NB4 (cell line): Measurements from ENCODE around the gene SMC6.

Source experiments
- DNase-seq: peaks from one replicate; pipeline ENCODE4 v3.0.0; 2010; ENCODE audit warnings: low read depth
- H3K4me3 ChIP-seq: one replicate; pipeline ENCODE4 v1.5.1; 2011; ENCODE audit warnings: mild to moderate bottlenecking, low read depth, low read length, moderate library complexity
- CTCF ChIP-seq: IDR thresholded peaks from one replicate; pipeline ENCODE4 v1.5.1; 2012; ENCODE audit warnings: low read depth, low read length
- MAX ChIP-seq: IDR thresholded peaks from 2 replicates; pipeline ENCODE4 v1.6.1; 2011; ENCODE audit warnings: low read depth, low read length
- MYC ChIP-seq: IDR thresholded peaks from 2 replicates; pipeline ENCODE4 v1.6.1; 2011; ENCODE audit warnings: low read depth, low read length
- POLR2A ChIP-seq: IDR thresholded peaks from 2 replicates; pipeline ENCODE4 v1.6.1; 2011; ENCODE audit warnings: mild to moderate bottlenecking; ENCODE audit not compliant: insufficient read length; ENCODE audit errors: extremely low read depth

SMC6 gene

GRCh38 chr2:17637131-17637906 lies 116.3 kb downstream of the SMC6 start:
- no peak overlapping the region for H3K4me3 ChIP-seq
- DNase-seq: no peak
- TF ChIP-seq MYC: no peak

GRCh38 chr2:17636257-17636656 lies 117.4 kb downstream of the SMC6 start:
- DNase-seq: no peak
- TF ChIP-seq POLR2A (no peak), MAX (no peak), MYC (no peak), CTCF (no peak)
- H3K4me3 ChIP-seq: no peak overlapping the region

- no peak for TF ChIP-seq MAX
- TF ChIP-seq CTCF: no peak
- no peak for TF ChIP-seq POLR2A
- TF ChIP-seq MYC: no peak
- no peak for DNase-seq
- no peak overlapping the region for H3K4me3 ChIP-seq
Observed at GRCh38 chr2:17634997-17635396, 118.6 kb downstream of the SMC6 start.

GRCh38 chr2:17630089-17630488 lies 123.5 kb downstream of the SMC6 start:
- H3K4me3 ChIP-seq: no peak overlapping the region
- no peak for DNase-seq
- no peak for TF ChIP-seq MAX
- TF ChIP-seq POLR2A: no peak
- no peak for TF ChIP-seq CTCF
- no peak for TF ChIP-seq MYC

GRCh38 chr2:17628349-17629261 lies 125.0 kb downstream of the SMC6 start:
- no peak for DNase-seq
- TF ChIP-seq POLR2A: no peak
- TF ChIP-seq MAX: no peak
- TF ChIP-seq CTCF: no peak
- no peak for TF ChIP-seq MYC
- H3K4me3 ChIP-seq: no peak overlapping the region

- DNase-seq: no peak
- no peak overlapping the region for H3K4me3 ChIP-seq
- TF ChIP-seq MAX (no peak), POLR2A (no peak), CTCF (no peak), MYC (no peak)
Observed at GRCh38 chr2:17627434-17627833, 126.2 kb downstream of the SMC6 start.
